ENCODE results near the gene GPHN.

The GPHN gene

DNA sequence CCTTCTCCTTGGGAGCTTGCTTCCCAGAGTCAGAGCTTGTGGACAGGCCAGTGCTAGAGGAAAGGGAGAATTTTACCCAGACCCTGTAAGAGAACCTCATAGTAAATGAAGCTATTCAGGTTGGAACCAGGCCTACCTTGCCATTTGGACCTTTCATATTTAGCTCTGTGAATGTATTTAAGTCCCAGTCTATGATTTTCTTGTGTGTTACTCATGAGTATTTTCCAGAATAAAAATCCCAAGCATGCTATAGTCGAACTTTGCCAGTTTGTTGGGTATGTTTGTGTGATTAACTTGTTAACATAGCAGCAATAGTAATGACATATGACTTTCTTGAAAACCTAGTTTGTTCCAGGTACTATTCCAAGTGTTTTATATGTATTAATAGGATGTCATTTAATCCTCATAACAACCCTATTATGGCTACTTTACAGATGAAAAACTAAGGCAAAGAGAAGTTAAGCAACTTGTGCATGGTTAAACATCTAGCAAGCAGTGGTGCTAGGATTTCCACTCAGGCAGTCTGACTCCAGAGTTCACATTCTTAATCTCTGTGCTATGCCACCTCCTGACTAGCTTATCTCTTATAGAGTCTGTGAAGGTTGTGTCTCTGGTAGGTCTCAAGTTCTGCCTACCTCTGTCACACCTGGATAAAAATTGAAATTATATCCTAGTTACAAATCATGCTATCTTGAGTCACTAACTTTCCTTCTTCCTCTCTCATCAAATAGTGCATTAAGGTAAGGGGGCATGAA lies 633.4 kb downstream of the GPHN start:
- no peak for DNase-seq (ENCODE audit: low read depth, low spot score)

DNA sequence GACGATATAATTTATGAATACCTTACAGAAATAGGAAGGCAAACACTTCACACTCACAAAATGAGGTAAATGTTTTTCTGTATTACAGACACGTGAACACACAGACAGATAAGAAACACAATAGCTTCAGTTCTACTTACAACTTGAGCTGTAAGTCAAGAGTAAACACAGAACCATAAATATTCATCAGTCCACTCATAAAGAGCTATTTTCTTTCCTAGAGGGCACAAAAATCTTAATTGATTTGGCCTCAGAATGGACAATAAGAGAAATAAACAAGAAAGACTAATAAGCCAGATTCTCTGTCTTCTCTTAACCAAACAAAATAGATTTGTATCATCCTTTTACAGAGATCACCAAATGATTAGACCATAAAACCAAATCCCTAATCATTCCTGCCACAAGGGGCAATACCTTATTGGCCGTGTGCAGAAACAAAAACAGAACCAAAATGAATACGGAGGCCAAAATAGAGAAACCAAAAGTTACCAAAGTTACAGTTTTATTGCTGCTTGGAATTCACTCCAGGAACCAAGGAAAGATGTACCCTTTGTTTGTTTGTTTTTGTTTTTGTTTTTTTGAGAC lies 643.2 kb downstream of the GPHN start:
- peak; percentile 16 for DNase-seq (ENCODE audit: low read depth, low spot score)

DNA sequence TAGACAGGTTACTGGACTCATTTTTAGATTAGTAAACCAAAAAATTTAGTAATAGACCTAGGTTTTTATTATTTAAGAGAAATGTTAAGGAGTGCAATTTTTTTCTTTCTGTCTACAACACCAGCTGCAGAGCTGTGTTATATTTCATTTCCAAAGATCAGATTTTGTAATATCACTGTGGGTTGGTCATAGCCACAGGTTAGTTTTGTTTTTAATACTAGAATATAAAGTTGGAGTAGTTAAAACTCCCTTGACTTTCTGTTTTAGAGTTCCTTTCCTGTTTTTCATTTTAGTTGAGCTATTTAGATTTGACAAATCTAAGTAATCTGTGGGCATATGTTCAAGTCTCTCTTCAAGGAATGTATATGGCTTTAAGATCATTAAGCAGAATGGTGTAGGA lies 650.6 kb downstream of the GPHN start:
- DNase-seq (ENCODE audit: low read depth, low spot score), result no peak

DNA sequence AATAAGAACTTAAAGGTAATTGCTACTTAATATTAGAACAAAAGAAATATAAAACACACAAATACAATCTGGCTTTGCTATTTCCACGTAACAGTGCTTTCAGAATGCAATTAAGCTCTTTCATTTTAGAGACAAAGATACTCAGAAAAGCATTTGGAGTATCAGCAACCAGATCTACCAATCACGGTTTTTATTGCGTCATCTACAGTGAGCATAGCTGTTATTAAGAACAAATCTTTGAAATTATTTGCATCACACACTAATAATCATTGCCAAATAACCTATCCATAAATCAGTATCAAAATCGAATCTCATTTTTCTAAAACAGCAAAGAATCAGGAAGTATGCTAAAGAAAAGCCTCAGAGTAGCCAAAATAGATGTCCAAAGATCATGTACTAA lies 654.4 kb downstream of the GPHN start:
- no peak for DNase-seq (ENCODE audit: low read depth, low spot score)

DNA sequence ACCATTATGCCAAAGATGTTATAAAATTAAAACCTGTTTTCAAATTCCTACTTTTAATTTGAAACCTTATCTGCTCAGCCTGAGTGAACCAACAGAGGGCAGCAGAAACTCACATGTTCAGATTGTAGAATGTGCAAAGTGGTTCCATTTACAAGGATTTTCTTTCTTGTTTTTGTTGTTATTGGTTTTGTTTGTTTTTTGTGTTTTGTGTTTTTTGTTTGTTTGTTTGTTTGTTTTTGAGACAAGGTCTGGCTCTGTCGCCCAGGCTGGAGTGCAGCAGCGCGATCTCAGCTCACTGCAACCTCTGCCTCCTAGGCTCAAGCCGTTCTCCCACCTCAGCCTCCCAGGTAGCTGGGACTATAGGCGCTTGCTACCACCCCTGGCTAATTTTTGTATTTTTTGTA lies 658.5 kb downstream of the GPHN start:
- peak; percentile 68 for DNase-seq (ENCODE audit: low read depth, low spot score)

DNA sequence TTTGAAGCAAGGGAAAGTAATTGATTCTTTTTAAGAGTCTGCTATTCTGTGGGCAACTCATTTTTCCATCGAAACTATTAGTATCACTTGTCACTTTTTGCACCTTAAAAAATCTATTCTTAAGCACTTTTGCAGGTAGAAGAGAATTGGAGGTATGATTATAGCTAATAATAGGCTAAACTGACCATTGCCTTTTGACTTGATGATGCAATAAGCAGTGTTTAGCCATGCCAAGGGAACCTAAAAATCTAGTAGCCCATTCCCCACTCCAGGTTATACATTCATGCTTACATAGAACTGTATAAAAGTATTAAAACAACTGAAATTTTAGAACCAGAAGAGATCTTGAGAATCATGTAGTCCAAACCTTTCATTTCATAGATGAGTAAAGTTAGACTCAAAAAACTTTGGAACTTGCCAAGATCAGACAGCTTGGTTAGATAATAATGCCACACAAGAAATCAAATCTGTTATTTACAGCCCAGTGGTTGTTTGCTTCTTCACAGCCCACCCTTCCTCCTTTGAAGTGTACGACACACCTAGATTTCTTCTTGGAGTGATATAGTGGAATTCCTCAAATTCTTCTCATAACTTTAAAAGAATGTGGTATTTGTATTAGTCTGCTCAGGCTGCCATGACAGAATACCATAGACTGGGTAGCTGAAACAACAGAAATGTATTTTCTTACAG lies 659.6 kb downstream of the GPHN start:
- DNase-seq (ENCODE audit: low read depth, low spot score), result peak; percentile 51

DNA sequence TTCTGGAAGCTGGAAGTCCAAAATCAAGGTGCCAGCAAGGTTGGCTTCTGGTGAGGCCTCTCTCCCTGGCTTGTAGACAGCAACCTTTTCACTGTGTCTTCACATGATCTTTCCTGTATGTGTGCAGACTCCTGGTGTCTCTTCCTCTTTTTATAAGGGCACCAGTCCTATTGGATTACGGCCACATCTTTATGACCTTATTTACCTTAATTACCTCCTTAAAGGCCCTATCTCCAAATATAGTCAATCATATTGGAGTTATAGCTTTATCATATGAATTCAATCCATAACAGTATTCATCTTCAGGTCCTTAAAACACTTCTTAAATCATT lies 660.1 kb downstream of the GPHN start:
- no peak for DNase-seq (ENCODE audit: low read depth, low spot score)

DNA sequence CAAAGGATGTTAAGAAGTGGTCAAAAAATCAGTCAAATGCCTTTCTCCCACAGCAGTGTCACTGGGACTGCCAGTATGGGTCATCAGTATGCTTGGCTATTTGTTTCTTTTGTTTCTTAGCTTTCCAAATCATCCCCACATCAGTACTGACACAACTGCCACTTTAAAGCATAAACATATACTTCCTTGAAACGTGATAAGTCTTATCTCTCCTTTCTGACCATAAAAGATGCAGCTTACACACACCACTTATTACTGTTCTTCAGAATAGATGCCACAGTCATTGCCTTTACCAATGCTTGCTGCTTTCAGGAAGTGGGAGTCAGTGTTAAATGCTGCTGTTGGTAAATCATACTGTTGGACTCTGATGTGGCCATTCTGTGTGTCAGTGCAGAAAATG lies 662.7 kb downstream of the GPHN start:
- no peak for DNase-seq (ENCODE audit: low read depth, low spot score)

DNA sequence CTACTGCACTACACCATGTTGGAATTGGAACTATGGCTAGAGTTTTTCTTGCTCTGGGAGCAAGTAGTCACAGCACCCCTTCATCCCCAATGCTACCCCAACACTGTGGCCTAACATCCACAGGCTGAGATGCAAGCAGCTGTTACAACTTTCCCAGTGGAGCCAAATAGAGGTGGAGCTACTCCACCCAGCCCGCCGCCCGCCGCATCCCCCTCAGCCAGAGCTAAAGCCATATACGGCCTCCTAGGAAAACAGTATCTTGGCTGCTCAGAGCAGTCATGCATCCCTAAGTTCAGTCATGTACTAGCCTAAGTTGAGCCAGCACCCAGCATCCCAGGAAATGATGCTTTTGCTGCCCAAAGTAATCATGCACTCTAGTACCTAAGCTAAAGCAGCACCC lies 664.1 kb downstream of the GPHN start:
- no peak for DNase-seq (ENCODE audit: low read depth, low spot score)

DNA sequence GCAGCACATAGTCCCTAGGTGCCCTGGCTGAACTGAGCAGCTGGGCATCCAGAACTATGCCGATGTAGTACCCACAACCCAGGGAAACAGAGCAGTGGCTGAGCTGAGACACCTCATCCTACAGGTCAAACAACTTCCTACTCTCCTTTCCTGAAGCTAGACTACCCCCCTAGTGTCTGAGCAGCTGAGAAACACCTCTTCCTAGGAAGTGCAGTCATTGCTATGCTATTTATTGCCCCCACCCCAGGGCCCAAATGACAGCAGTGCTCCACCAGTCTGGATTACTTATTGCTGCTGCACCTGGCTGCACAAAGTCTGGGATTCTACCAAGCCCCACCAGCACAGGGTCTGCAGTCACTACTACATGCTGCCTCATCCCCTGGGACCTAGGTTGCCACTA lies 664.6 kb downstream of the GPHN start:
- DNase-seq (ENCODE audit: low read depth, low spot score), result no peak

DNA sequence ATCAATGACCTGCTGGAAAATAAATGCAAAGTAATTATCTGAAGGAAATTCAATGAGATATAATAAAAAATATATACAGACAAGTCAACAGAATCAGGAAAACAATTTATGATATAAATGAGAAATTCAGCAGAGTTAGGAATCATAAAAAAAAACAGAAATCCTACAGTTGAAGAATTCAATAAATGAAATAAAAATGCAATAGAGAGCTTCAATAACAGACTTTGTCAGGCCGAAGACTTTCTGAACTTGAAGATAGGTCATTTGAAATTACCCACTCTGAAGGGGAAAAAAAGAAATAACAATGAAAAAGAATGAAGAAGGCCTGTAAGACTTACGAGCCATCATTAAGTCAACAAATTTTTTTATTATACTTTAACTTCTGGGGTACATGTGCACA lies 665.8 kb downstream of the GPHN start:
- DNase-seq (ENCODE audit: low read depth, low spot score), result no peak

DNA sequence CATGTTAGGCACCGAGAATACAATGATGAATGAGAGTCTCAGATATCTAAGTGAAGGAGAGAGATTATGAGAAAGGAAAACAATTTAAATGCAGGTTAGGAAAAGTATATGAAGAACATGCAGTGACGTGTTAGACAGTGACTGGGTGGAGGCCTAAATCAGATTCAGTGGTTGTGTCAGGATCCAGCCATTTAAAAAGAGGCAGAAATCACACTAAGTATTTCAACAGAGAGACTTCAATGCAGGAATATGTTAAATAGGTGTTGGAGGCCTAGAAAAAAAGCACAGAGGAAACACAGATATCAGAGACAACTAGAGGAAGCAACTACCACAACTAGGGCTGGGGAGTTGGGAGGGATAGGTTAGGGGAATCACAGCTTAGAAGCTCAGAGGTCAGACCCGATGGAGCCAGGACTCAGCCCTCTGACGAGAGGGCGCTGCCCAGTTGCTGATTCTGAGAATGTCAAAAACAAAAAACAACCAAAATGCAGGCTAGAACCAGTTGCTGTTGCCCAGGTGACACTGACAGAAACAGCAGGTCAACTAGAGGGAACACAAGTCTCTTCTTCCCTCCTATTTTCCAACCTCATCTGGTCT lies 678.3 kb downstream of the GPHN start:
- DNase-seq (ENCODE audit: low read depth, low spot score), result no peak

DNA sequence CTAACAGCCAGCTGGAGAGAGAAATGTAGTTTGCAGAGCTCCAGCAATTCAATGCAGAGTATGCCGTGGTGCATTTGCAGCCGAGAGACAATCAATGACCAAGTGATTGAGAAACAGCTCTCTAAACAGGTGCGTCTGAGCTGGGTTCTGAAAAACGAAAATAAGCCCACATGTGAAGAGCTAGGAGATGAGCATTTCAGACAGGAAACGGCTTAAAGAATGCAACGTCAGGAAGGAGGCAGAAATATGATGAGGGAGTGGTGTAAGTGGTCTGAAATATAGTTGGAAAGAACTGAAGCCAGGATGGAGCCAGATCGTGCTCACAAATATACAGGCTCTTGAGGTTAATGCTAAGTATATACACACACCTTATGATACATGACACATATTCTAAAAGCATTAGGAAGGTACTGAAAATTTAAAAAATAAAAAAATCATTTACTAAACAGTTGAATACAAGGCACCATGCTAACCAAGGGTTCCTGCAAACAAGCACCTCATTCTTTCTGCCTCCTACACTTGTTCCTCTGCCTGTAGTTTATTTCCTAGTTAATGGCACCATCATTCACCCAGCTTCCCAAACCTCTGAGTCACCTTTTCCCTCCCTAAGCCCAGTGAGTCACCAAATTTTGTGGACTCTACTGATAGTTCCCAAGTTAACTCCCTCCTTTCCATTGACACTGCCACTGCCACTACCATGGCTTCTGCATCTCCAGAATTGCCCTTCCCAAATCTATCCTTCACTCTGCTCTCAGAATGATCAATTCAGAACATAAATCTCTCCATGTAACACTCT lies 679.0 kb downstream of the GPHN start:
- peak; percentile 86 for DNase-seq (ENCODE audit: low read depth, low spot score)

DNA sequence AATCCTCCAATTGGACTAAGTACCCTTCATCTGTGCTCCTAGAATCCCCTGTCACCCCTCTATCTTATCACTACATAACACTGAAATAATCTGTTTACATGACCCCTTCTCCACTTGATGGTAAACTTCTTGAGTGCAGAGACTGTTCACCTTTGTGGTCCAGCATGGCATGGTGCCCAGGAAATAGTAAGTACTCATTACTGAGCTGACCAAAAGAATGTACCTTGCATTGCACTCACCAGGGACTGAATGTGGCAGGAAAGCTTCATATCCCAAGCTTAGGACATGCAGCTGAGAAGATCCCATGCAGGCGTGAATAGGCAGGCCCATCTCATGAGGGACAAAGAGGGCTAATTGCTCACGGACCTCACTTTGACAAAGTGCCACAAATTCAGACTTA lies 679.9 kb downstream of the GPHN start:
- DNase-seq (ENCODE audit: low read depth, low spot score), result peak; percentile 95

DNA sequence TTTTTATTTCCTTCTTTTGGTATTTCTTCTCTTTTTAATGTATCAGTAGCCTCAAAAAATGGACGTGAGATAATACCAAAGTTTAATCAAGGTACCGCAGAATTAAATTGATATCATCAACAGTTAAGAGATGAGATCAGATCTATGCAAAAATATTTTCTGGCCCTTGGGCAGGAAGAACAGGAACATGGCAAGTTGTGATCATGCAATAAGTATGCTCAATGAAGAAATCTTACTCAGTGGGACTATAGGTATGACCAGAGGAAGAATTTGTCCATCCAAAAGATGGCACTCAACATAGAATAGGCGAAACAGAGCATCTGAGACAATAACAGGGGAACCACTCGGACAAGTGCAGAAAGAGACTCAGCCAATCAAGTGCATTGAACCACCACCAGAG lies 680.4 kb downstream of the GPHN start:
- DNase-seq (ENCODE audit: low read depth, low spot score), result no peak

DNA sequence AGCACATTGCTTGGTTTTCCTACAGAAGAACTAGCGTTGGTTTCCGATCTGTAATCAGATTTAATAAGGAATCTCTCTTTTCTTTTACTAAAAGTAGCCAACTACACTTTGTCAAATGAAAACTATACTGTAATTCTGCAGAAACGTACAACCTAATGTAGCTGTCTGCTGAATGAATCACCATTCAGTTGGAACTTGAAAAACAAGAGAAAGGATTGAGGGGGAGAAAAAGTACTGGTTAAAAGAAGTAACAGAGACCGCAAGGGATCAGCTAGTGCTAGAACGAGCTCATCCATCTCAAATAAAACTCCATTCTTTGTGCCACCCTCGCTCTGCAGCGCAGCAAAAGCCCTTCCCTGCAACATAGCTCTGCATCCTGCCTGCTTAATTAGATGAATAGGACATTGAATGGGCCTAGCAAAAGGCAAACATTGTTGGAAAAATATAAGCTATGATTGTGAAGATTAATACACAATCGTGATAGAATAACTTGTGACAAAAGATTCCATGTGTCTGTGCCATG lies 683.9 kb downstream of the GPHN start:
- peak; percentile 47 for DNase-seq (ENCODE audit: low read depth, low spot score)

DNA sequence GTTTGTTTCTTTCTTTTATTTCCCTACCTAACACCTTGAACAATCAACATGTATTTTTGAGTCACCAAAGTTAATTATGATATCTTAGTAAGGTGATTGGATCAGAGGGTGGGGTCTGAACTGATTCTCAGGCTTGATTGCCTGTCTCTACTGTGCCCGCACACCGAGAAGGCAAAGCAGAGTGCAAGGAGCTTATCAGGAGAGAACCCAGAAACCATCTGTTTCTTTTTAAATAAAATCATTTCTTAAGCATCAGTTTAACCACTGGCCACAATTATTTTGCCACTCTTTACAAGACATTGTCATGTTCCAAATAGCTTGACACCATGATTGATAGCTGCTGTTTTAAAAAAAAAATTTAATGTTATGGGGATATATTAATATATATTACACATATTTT lies 684.4 kb downstream of the GPHN start:
- DNase-seq (ENCODE audit: low read depth, low spot score), result no peak

DNA sequence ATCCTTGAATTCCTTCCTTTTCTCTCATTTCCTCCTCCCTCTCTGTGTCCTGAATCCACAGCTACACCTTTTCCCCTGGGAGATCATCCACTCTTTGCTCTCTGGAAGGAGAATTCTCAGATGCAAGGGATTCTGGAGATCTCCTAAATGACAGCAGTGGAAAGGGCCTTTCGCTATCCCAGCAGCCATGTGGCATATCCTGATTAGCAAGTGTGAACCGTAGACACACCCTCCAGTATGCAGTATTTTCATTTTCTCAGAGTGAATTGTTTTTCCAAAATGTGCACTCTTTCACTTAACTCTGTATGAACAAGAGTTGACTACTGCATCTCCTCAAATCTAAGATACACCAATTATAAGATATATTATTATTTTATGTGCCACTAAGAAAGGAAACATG lies 687.3 kb downstream of the GPHN start:
- no peak for DNase-seq (ENCODE audit: low read depth, low spot score)

DNA sequence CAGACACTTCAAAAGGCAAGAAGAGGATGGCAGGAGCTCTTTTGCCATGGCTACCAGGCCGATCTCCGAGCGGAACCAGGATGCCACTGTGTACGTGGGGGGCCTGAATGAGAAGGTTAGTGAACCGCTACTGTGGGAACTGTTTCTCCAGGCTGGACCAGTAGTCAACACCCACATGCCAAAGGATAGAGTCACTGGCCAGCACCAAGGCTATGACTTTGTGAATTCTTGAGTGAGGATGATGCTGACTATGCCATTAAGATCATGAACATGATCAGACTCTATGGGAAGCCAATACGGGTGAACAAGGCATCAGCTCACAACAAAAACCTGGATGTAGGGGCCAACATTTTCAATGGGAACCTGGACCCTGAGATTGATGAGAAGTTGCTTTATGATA lies 691.1 kb downstream of the GPHN start:
- DNase-seq (ENCODE audit: low read depth, low spot score), result peak; percentile 10

DNA sequence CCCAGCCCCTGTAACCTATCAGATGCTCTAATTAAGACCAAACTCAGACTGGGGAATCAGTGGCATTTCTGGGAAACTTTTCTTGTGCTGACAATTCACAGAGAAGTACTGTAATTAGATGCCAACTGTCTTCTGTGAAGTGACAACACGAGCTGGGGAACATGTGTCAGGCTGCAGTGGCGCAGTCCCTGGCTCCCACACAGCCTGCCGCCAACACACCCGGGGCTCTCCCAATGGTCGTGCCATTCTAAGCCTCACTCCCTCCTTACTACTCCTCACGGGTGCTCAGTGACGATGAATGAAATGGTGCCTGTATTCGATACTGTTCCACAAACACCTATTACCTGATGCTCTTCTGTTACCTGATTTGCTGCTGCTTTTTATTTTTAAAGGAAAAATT lies 699.9 kb downstream of the GPHN start:
- no peak for DNase-seq (ENCODE audit: low read depth, low spot score)

DNA sequence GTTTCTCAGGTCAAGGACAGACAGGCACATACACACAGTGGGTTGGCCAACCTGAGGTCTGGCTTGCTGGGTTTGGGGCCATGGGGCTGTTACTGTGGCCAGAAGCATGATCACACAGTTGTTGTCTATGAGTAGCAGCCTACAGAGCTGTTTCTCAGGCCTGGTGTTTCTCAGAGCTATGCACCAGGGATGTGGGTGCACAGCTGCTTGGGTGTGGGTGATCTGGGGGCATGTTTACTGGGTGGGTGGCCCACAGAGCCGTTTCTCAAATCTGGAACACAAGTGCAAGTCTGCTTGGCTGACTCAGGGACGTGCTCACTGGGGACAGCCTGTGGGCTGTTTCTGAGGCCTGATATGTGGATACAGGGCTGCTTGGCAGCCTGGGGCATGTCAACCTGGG lies 710.2 kb downstream of the GPHN start:
- DNase-seq (ENCODE audit: low read depth, low spot score), result no peak

All from astrocyte of the hippocampus (primary cell).